A673 (cell line): ENCODE data around the gene NEK7. TPM values are rescaled to one million over a fixed set of nuclear protein-coding genes. Genes with fewer than 3 reads are reported as not detected.

Experiments
- BruUV-seq: library from RNA; stranded (reverse); fragments of 400-500 nt; replicated peaks from 2 replicates; lab custom pipeline; 2021; lab: Mats Ljungman, UMichigan
- CTCF ChIA-PET: fragments of 300-600 bp; sonication (Branson Sonifier 250); formaldehyde crosslinking; loops from one replicate; lab custom pipeline; 2022; ENCODE audit warnings: antibody characterized with exemption; lab: Charles Lee
- POLR2A ChIA-PET: fragments of 300-600 bp; sonication (Branson Sonifier 250); formaldehyde crosslinking; loops from one replicate; lab custom pipeline; 2022; ENCODE audit warnings: antibody characterized with exemption; ENCODE audit not compliant: low non-redundant PET; lab: Charles Lee
- DNase-seq: peaks from one replicate; pipeline ENCODE4 v3.0.0-alpha.2; 2015; ENCODE audit warnings: low spot score
- H3K27ac ChIP-seq: fragments of 200-600 bp; sonication (generic); 2 replicates; pipeline ENCODE4 v1.5.1; 2016; ENCODE audit warnings: mixed run types, low read depth, mild to moderate bottlenecking, mixed read lengths, antibody characterized with exemption, low read length; ENCODE audit not compliant: poor library complexity, severe bottlenecking
- H3K27me3 ChIP-seq: fragments of 200-600 bp; sonication (generic); replicated peaks from 2 replicates; pipeline ENCODE4 v1.6.1; 2017; ENCODE audit warnings: mixed run types, low read depth, mild to moderate bottlenecking, mixed read lengths, antibody characterized with exemption, low read length; ENCODE audit not compliant: insufficient read depth, poor library complexity
- H3K36me3 ChIP-seq: fragments of 200-600 bp; sonication (generic); 2 replicates; pipeline ENCODE4 v1.6.1; 2016; ENCODE audit warnings: mixed run types, mild to moderate bottlenecking, mixed read lengths, antibody characterized with exemption, low read length; ENCODE audit not compliant: insufficient read depth, poor library complexity, severe bottlenecking
- H3K4me1 ChIP-seq: fragments of 200-600 bp; sonication (generic); 2 replicates; pipeline ENCODE4 v1.6.1; 2017; ENCODE audit warnings: mixed run types, mild to moderate bottlenecking, mixed read lengths, antibody characterized with exemption, low read length; ENCODE audit not compliant: insufficient read depth, poor library complexity, severe bottlenecking
- H3K4me3 ChIP-seq: fragments of 200-600 bp; sonication (generic); 2 replicates; pipeline ENCODE4 v1.5.1; 2016; ENCODE audit warnings: low read depth, mixed run types, mild to moderate bottlenecking, mixed read lengths, low read length; ENCODE audit not compliant: poor library complexity, severe bottlenecking
- H3K9me3 ChIP-seq: fragments of 200-600 bp; sonication (generic); 2 replicates; pipeline ENCODE4 v1.6.1; 2016; ENCODE audit warnings: mixed run types, low read depth, mild to moderate bottlenecking, mixed read lengths, antibody characterized with exemption, low read length; ENCODE audit not compliant: poor library complexity, severe bottlenecking
- EZH2 ChIP-seq: fragments of 200-600 bp; sonication (generic); IDR thresholded peaks from 2 replicates; pipeline ENCODE4 v1.6.1; 2017; ENCODE audit warnings: borderline replicate concordance, low read depth, mild to moderate bottlenecking, mixed read lengths, antibody characterized with exemption, low read length; ENCODE audit not compliant: poor library complexity, severe bottlenecking
- intact Hi-C: fragments of 100-400 bp; cut with micrococcal nuclease; formaldehyde crosslinking; loops from one replicate; pipeline ENCODE4 v1.10.0; 2022; ENCODE audit not compliant: unreplicated experiment
- total RNA-seq: library from RNA; stranded (reverse); gene quantifications from 2 replicates; pipeline ENCODE4 v1.2.3, GENCODE V29; 2021
- TF ChIP-seq, protein P1 (sequence below): fragments of 300-800, 200-600 bp; sonication (generic); conservative IDR thresholded peaks from 2 replicates; pipeline ENCODE4 v1.5.1; 2017; ENCODE audit warnings: low read depth, mild to moderate bottlenecking, antibody characterized with exemption, low read length, moderate library complexity, mixed read lengths

The NEK7 gene
- total RNA-seq, 1 experiment from 2014 or later: 18.6 TPM

DNA sequence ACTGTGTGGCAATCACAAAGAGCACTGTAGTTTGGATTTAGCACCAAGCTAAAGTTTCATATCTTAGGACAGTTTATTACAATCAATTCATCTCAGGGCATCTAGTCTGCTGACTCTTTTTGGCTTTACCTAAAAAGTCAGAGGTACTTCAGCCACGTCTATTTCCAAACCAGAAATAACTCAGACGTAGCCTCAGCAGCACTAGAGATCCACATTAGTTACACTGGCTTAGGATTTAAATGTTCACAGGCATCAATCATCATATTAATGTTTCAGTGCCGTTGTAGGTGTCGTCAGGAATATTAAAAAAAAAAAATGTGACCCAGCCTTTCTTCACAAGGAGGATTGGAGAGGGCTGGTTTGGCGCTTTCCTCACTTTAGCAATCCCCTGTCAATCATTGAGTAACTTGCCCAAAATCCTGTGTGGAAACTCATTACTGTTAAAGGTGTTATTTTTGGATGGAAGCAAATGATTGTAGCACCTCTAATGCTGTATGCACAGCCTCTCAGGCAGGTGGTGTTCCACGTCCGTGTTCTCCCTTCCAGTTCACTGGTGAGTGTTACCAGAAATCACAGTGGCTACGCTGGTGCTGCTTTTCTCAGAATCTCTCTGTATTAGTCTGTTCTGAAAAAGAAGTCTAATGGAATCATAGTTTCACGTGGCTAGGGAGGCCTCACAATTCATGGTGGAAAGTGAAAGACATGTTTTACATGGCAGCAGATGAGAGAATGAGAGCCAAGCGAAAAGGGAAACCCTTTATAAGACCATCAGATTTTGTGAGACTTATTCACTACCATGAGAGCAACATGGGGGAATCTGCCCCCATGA is 45.4 kb downstream of the NEK7 start:
- Histone ChIP-seq H3K4me1 (peaks cover 10% of the 10 kb centered on the region), H3K36me3 (no peaks in the 10 kb centered on the region), H3K27ac (no peak overlapping the region), H3K4me3 (no peak overlapping the region), H3K27me3 (no peaks in the 10 kb centered on the region), H3K9me3 (no peaks in the 10 kb centered on the region)
- POLR2A ChIA-PET: no interaction called here
- no TSS peak for BruUV-seq
- intact Hi-C loops: loop anchor here (10.0 kb wide), 1 partner anchor 263 kb away; no protein-coding TSS in a partner anchor
- no peak for DNase-seq
- CTCF ChIA-PET: no interaction called here
- TF ChIP-seq, protein P1, sequence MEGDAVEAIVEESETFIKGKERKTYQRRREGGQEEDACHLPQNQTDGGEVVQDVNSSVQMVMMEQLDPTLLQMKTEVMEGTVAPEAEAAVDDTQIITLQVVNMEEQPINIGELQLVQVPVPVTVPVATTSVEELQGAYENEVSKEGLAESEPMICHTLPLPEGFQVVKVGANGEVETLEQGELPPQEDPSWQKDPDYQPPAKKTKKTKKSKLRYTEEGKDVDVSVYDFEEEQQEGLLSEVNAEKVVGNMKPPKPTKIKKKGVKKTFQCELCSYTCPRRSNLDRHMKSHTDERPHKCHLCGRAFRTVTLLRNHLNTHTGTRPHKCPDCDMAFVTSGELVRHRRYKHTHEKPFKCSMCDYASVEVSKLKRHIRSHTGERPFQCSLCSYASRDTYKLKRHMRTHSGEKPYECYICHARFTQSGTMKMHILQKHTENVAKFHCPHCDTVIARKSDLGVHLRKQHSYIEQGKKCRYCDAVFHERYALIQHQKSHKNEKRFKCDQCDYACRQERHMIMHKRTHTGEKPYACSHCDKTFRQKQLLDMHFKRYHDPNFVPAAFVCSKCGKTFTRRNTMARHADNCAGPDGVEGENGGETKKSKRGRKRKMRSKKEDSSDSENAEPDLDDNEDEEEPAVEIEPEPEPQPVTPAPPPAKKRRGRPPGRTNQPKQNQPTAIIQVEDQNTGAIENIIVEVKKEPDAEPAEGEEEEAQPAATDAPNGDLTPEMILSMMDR: no peak
- TF ChIP-seq EZH2: no peak

DNA sequence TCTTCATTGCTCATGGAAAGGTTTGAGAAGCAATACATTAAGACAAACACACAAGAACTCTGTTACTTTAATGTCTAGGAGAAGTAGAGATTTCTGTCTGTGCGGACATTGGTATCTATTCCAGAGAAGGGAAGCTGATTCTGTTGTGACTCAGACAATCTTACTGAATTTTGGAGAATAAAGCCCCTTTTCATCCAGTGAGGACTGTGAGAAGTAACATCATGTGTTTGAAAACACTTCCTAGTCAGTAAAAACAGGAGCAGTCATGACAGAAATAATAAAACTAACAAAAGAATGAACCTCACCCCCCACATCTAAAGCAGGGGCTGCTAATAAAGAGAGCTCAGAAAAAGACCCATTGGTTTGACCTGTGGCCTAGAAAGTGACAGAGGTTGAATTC is 46.6 kb downstream of the NEK7 start:
- peaks cover 9% of the 10 kb centered on the region for H3K4me1 ChIP-seq
- H3K4me3 ChIP-seq: no peak overlapping the region
- CTCF ChIA-PET: no interaction called here
- no peaks in the 10 kb centered on the region for H3K36me3 ChIP-seq
- no peaks in the 10 kb centered on the region for H3K27me3 ChIP-seq
- DNase-seq: no peak
- TF ChIP-seq EZH2: no peak
- TF ChIP-seq, protein P1: no peak
- H3K9me3 ChIP-seq: no peaks in the 10 kb centered on the region
- BruUV-seq: no TSS peak
- H3K27ac ChIP-seq: no peak overlapping the region
- POLR2A ChIA-PET: interaction anchor here (0.5 to 0.6 kb wide), 2 partner anchors 562 to 1753 kb away, joined by 3 to 29 read pairs; no protein-coding TSS in a partner anchor
- intact Hi-C loops: loop anchor here (10.0 kb wide), 1 partner anchor 261 kb away; no protein-coding TSS in a partner anchor

GRCh38 chr1:198205016-198205684 is 48.4 kb downstream of the NEK7 start:
- CTCF ChIA-PET: no interaction called here
- POLR2A ChIA-PET: no interaction called here

More at GRCh38 chr1:198205016-198205684, 48.4 kb downstream of the NEK7 start:
- Histone ChIP-seq H3K36me3 (no peaks in the 10 kb centered on the region), H3K4me1 (peaks cover 4% of the 10 kb centered on the region), H3K27me3 (no peaks in the 10 kb centered on the region), H3K4me3 (no peak overlapping the region), H3K27ac (no peak overlapping the region), H3K9me3 (no peaks in the 10 kb centered on the region)
- no TSS peak for BruUV-seq
- DNase-seq: no peak
- TF ChIP-seq EZH2: no peak
- TF ChIP-seq, protein P1: no peak
- intact Hi-C loops: loop anchor here (10.0 kb wide), 1 partner anchor 260 kb away; no protein-coding TSS in a partner anchor
